ENCODE results near the gene BMS1.
A peak's percentile ranks its signal among the peaks of the same experiment; 100 is the strongest.
"Not testable (repeated sequence)": the region's sequence is repeated elsewhere in the genome, so short reads cannot be mapped to it uniquely, and the experiment has no call there.

Gene BMS1

DNA sequence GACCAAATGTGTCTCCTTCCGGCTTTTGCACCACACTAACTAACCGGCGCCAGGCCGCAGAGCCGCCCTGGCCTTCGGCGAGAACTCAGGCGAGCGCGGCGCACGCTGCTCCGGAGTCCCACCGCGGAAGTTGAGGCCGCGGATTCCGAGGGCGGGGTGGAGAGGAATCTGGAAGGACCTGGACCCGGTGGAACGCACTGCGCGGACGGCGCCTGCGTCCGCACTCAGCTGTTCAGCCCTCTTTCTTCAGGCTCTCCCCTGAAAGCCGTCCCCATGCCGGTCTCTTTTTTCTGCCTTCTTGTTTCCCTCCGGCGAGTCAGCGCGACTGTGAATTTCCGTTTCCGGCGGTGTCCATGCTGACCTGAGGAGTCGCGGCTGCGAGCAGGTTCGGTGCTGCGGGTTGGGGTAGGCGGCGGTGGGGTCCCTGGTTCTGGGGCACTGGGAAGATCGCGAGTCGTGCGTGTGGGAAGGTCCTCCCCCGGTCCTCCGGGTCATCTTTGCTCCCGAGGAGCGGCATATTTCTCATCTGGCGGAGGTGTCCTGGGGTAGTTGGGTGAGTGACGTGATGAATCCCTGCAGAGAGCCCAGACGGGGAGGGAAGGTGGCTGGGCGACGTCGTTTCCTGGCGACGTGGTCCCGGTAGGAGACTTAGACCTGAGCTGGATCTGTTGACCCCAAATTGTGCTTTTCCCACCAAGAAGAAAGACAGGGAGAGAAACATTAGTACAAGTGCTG is at the start of gene BMS1:
Gene BMS1 (plus strand): TSS at position 350 of the 735 bp plus-strand sequence. CDS start 1,600 bp downstream, outside the sequence.
- DNase-seq (ENCODE audit: extremely low read depth in 1 of 2, low read depth in 1 of 2): peak; percentile 73 to 84

- no peak for DNase-seq (ENCODE audit: extremely low read depth in 1 of 2, low read depth in 1 of 2)
Measured at GRCh38 chr10:42734536-42734935, 48.1 kb upstream of the BMS1 start.

DNA sequence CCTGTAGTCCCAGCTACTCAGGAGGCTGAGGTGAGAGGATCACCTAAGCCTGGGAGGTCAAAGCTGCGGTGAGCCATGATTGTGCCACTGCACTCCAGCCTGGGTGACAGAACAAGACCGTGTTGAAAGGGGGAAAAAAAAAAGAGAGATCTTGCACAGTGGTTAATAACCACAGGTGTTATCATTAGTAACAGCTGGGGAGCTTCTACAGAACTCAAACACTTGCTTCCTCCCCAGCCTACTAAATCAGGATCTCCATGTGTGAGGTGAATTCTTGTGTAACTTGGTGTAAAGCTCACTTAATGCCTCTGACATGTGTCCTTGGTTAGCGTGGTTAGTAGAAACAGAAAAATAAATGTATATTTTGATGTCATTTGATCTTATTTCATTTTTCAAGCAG is 43.9 kb upstream of the BMS1 start:
- no peak for DNase-seq (ENCODE audit: extremely low read depth in 1 of 2, low read depth in 1 of 2)

- not testable (repeated sequence) for DNase-seq (ENCODE audit: extremely low read depth in 1 of 2, low read depth in 1 of 2)
Measured at GRCh38 chr10:42741536-42741935, 41.1 kb upstream of the BMS1 start.

DNA sequence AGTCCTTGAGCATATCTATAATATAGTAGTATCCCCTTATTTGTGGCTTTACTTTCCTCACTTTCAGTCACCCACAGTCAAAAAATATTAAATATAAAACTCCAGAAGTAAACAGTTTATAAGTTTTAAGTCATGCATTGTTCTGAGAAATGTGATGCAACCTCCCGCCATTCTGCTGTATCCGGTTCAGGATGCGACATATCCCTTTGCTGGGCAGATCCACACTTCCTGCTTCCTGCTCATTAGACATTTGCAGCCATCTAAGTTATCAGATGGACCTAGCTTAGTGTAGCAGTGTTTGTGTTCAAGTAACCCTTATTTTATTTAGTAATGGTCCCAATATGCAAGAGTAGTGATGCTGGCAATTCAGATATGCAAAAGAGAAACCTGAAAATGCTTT is 38.9 kb upstream of the BMS1 start:
- no peak for DNase-seq (ENCODE audit: extremely low read depth in 1 of 2, low read depth in 1 of 2)

GRCh38 chr10:42744134-42744701 is 38.4 kb upstream of the BMS1 start:
- DNase-seq (ENCODE audit: extremely low read depth in 1 of 2, low read depth in 1 of 2): no peak

DNA sequence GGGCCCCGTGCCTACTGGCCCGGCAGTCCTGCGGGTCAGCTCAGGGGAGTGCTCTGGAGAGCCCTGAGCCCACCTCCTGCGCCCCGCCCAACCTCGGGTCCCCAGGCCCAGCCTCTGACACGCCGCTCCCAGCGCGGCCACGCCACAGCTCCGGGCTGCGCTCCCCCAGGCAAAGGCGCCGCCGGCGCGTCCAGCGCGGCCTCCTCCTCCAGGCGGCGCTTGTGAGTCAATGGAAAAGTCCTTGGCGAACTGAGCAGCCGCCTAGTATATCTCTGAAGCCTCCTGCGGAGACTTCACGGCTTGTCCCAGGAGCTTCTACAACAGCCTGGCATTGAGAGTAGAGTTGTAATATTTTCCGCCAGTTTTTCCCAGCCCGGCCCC is 29.5 kb upstream of the BMS1 start:
- DNase-seq (ENCODE audit: extremely low read depth in 1 of 2, low read depth in 1 of 2): peak; percentile 42 to 47

- no peak for DNase-seq (ENCODE audit: extremely low read depth in 1 of 2, low read depth in 1 of 2)
Measured at GRCh38 chr10:42753507-42754154, 29.0 kb upstream of the BMS1 start.

DNA sequence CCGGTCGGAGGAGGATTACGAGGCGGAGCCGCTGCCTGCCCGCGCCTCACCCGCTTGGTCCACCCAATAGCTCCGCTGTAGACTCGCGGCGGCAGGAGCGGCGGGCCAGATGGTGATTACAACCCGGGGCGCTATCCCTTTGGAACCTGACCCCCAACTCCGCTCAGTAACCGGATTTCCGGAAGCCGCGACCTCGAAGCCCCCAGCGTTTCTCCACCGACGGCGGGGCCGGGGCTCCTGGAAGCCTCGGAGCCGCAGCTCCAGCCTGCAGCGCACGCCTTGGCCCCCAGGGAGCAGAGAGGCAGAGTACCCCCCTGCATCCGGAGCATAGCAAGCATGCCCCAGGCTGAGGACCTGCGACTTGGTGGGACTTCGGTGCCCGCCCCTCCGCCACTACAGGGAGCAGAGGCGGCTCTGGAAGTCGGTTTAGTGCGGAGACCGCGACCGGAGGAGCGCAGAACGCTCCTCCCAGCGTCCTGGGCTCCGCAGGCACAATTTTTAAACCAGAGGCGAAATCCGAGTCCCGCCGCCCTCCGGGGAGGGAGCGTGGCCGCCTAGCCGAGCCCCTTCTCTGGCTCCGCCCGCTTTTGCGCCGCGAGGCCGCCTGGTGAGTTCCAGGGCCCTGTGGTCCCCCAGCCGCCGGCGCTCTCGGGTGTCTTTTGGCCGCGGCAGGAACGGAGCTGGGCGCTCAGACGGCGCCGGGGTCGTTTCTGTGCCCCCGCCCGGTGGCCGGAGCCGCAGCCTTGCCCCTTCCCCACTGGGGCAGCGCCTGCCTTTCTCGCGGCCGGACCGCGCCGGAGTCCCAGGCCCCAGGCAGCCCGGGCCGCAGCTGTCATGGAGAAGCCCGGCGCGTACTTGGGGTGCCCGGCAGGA is 28.2 kb upstream of the BMS1 start:
- no peak for DNase-seq (ENCODE audit: extremely low read depth in 1 of 2, low read depth in 1 of 2)

- DNase-seq (ENCODE audit: extremely low read depth in 1 of 2, low read depth in 1 of 2): no peak
Measured at GRCh38 chr10:42755028-42755451, 27.6 kb upstream of the BMS1 start.

DNA sequence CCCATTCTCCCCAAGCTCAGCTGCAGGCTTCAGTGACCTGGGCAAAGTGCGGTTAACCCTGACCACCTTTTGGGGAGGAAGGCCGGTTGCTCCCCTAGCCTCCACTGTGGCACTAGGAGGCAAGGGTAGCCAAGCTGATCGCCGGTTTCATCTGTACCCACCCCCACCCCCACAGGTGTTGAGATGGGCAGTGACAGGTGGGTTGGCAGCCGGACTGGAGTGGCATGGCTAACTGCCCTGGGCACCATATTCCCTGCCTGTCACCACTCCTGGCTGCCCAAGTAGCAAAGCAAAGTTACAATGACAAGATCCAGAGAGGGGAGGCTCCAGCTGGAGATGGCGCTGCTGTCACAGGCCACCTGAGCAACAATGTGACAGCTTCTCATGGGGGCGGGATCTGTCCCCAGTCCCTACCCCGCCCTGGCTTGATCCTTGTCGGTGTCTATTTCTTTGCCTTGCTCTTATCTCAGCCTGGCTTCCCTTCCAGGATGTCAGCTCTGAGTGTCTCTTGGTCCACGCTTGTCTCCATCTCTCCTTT is 27.0 kb upstream of the BMS1 start:
- DNase-seq (ENCODE audit: extremely low read depth in 1 of 2, low read depth in 1 of 2): no peak

DNA sequence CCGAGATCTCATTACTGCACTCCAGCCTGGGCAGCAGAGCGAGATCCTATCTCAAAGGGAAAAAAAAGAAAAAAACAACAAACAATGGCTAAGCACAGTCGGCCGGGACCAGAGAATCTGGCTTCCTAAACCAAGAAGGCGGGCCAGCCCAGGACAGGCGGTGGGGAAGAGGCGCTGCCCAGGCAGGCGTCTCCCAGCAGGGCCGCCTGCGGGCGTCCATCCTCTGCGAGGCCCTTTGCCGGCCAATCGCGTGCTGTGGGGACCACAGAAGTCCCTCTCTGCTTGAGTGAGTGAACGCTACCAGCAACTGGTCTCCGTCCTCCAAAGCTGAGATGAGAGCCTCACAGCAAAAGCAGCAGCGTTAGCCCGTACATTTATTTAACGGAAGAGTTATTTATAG is 14.7 kb upstream of the BMS1 start:
- DNase-seq (ENCODE audit: extremely low read depth in 1 of 2, low read depth in 1 of 2): no peak

DNA sequence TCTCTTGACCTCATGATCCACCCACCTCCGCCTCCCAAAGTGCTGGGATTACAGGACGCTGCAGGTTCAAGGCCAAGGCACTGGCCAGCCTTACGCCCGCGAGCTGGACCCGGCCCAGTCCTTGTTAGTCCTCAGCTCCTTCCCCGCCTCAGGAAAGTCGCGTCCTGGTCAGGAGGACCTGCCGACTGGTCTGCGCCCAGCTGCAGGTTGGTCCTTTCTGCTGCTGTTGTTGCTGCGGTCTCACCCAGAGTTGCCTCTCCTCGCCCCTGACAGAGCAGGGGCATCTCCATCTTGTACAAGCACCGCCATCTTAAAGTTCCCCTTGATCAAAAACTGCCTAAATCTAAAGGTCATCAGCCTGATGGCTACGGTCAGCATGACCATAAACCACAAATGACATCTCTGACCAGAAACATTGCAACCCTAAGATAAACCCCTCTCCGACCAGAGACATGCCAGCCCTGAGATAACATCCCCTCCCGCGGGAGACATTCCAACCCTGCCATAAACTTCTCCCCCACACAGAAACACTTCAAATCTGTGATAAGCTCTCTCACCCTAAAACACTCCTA is 13.9 kb upstream of the BMS1 start:
- no peak for DNase-seq (ENCODE audit: extremely low read depth in 1 of 2, low read depth in 1 of 2)

GRCh38 chr10:42769173-42769572 is 13.4 kb upstream of the BMS1 start:
- DNase-seq (ENCODE audit: extremely low read depth in 1 of 2, low read depth in 1 of 2): no peak

- no peak for DNase-seq (ENCODE audit: extremely low read depth in 1 of 2, low read depth in 1 of 2)
Measured at GRCh38 chr10:42769673-42770072, 12.9 kb upstream of the BMS1 start.

- no peak for DNase-seq (ENCODE audit: extremely low read depth in 1 of 2, low read depth in 1 of 2)
Measured at GRCh38 chr10:42776681-42777080, 5.9 kb upstream of the BMS1 start.

DNA sequence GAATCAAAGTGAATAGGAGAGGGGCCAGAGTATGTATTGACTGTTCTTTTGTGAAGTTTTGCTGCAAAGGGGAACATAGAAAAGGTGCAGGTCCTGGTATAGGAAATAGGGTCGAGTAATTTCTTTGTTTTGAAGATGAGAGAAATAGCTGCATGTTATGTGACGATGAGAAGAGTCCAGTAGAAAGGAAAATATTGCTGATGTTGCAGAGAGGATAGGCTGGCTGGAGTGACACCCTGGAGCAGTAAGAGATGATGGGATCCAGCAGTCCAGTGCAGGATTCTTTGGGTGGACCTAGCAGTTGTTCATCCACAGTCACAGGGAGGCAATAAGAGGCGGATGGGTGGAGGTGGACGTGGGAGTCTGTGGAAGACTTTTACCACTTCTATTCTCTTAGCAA is 2.1 kb upstream of the BMS1 start:
- no peak for DNase-seq (ENCODE audit: extremely low read depth in 1 of 2, low read depth in 1 of 2)

GRCh38 chr10:42781893-42782445 is 626 bp upstream of the BMS1 start:
- DNase-seq (ENCODE audit: extremely low read depth in 1 of 2, low read depth in 1 of 2): no peak

DNA sequence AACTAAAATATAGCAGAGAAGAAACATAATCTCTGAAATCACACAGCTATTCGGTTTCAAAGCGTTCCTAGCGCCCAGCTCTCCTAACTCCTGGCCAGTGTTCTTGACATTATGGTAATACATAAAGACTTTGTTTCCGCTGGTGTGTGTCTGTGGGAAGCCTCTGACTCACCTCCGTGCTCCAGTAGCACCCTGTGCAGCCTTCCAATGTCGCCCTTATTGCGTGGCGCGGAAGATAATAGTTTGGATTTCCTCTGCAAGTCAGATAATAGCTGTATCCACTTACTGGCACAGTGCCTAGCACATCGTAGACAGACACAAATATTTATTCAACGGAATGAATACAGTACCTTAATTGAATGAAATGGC is 570 bp downstream of the BMS1 start:
- peak in 1 of 2 donors; percentile 6 for DNase-seq (ENCODE audit: extremely low read depth in 1 of 2, low read depth in 1 of 2)

GRCh38 chr10:42785759-42786158 is 3.2 kb downstream of the BMS1 start:
- no peak for DNase-seq (ENCODE audit: extremely low read depth in 1 of 2, low read depth in 1 of 2)
